ENCODE measurements around the gene PPARG. TPM values are rescaled to one million over a fixed set of nuclear protein-coding genes. Genes with fewer than 3 reads are reported as not detected.
A peak's percentile ranks its signal among the peaks of the same experiment; 100 is the strongest.

Gene PPARG
- total RNA-seq, 1 experiment from 2014 or later, result 61.5 TPM

GRCh38 chr3:12442654-12443501 is 154.0 kb downstream of the PPARG start:
- no peak overlapping the region; the same call in 1 of the 2 replicates for H3K4me3 ChIP-seq
- TF ChIP-seq CTCF (conservative IDR thresholded peaks at IDR 0.05) (no peak), EZH2 (IDR thresholded peaks at IDR 0.05; ENCODE audit: low read depth) (no peak)
- H2AFZ ChIP-seq, result 0 out of 2 replicates have a peak overlapping the region, but pooled peaks have one; percentile 30
- POLR2A ChIA-PET (ENCODE audit: unreplicated experiment), result interaction anchor here (0.6 kb wide), 1 partner anchor 68 kb away, joined by 4 read pairs; no protein-coding TSS in a partner anchor
- peak overlapping the region; percentile 84 for H3K4me2 ChIP-seq
- intact Hi-C loops (cut with micrococcal nuclease; ENCODE audit: unreplicated experiment), result no loop called here
- no peaks in the 10 kb centered on the region for H4K20me1 ChIP-seq (ENCODE audit: insufficient read depth)
- 0 out of 2 replicates have a peak, but pooled peaks cover 4% of the 10 kb centered on the region for H3K79me2 ChIP-seq (ENCODE audit: low read depth)
- no TSS peak for BruUV-seq (replicated peaks)
- peaks cover 60% of the 10 kb centered on the region for H3F3A ChIP-seq (ENCODE audit: insufficient read depth, low read depth)
- CTCF ChIA-PET, result interaction anchor here (0.7 to 1.0 kb wide), 2 partner anchors 27 to 28 kb away, joined by 3 read pairs; no protein-coding TSS in a partner anchor
- H3K36me3 ChIP-seq (ENCODE audit: low read depth), result no peaks in the 10 kb centered on the region
- no peaks in the 10 kb centered on the region for H3K9me3 ChIP-seq (ENCODE audit: insufficient read depth, low read depth)
- H3K27ac ChIP-seq, result peak overlapping the region; percentile 100
- peaks cover 63% of the 10 kb centered on the region for H3K4me1 ChIP-seq (replicated peaks; ENCODE audit: insufficient read depth)
- no peaks in the 10 kb centered on the region for H3K9me2 ChIP-seq (ENCODE audit: insufficient read depth)
- peak; percentile 45 to 88 for DNase-seq
- no peaks in the 10 kb centered on the region for H3K27me3 ChIP-seq (ENCODE audit: insufficient read depth, low read depth)

GRCh38 chr3:12443781-12444522 is 155.1 kb downstream of the PPARG start:
- Histone ChIP-seq H3K27me3 (ENCODE audit: insufficient read depth, low read depth) (no peaks in the 10 kb centered on the region), H3K4me2 (peak overlapping the region; percentile 84), H2AFZ (0 out of 2 replicates have a peak overlapping the region, but pooled peaks have one; percentile 3), H3F3A (ENCODE audit: insufficient read depth, low read depth) (peaks cover 52% of the 10 kb centered on the region), H3K4me1 (replicated peaks; ENCODE audit: insufficient read depth) (peaks cover 68% of the 10 kb centered on the region), H3K9me2 (ENCODE audit: insufficient read depth) (no peaks in the 10 kb centered on the region), H3K27ac (peak overlapping the region; percentile 100), H3K4me3 (peak overlapping the region; percentile 47), H3K36me3 (ENCODE audit: low read depth) (no peaks in the 10 kb centered on the region), H4K20me1 (ENCODE audit: insufficient read depth) (no peaks in the 10 kb centered on the region), H3K9me3 (ENCODE audit: insufficient read depth, low read depth) (no peaks in the 10 kb centered on the region), H3K79me2 (ENCODE audit: low read depth) (0 out of 2 replicates have a peak, but pooled peaks cover 4% of the 10 kb centered on the region)
- TF ChIP-seq EZH2 (IDR thresholded peaks at IDR 0.05; ENCODE audit: low read depth), result no peak
- no peak for TF ChIP-seq CTCF (conservative IDR thresholded peaks at IDR 0.05)
- CTCF ChIA-PET, result interaction anchor here (0.7 to 1.0 kb wide), 2 partner anchors 26 to 27 kb away, joined by 3 read pairs; no protein-coding TSS in a partner anchor
- intact Hi-C loops (cut with micrococcal nuclease; ENCODE audit: unreplicated experiment), result loop anchor here (1.0 to 2.0 kb wide), 2 partner anchors 27 to 35 kb away; no protein-coding TSS in a partner anchor
- no peak for DNase-seq
- no TSS peak for BruUV-seq (replicated peaks)
- POLR2A ChIA-PET (ENCODE audit: unreplicated experiment), result no interaction called here
